Esophagus squamous epithelium (tissue), 4 donors: ENCODE data around the gene C18orf54.

ENCODE experiments used
- CTCF ChIP-seq, 6 experiments: fragments of 450-650 bp in 4 of 6; fragments of 200-600 bp in 2 of 6; sonication (generic) in 2 of 6; IDR thresholded peaks; one replicate each; pipeline ENCODE4 v1.5.1; 2016 to 2019; ENCODE audit warnings: antibody characterized with exemption in 6 of 6, mild to moderate bottlenecking in 4 of 6, moderate library complexity in 4 of 6
- POLR2A ChIP-seq, 4 donors: fragments of 450-650 bp; IDR thresholded peaks; one replicate each; pipeline ENCODE4 v1.6.1; 2017; ENCODE audit warnings: antibody characterized with exemption in 4 of 4, mild to moderate bottlenecking in 4 of 4, moderate library complexity in 3 of 4

DNA sequence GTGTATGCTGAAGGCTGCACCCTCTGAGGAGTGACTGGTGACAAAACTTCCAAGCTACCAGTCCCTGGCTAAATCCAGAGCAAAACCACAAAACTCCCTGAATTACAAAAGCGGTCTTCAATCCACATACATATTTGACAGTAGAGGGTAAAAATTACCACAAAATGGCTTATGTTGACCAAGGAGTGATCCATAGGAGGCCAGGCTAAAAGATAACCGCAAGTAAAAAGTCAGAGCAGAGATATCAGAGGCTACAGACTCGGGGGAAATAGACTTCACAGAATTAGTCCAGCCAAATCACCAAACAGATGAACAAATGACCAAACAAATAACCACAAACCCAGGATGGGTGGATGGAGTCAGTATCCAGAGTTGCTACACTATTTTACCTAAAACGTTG, 19.5 kb upstream of the C18orf54 start:
- TF ChIP-seq CTCF (IDR thresholded peaks at IDR 0.05), result no peak
- TF ChIP-seq POLR2A (IDR thresholded peaks at IDR 0.05), result no peak
